ENCODE results near the gene NBEAL1. TPM values are rescaled to one million over a fixed set of nuclear protein-coding genes. Genes with fewer than 3 reads are reported as not detected.
"Not testable (repeated sequence)": the region's sequence is repeated elsewhere in the genome, so short reads cannot be mapped to it uniquely, and the experiment has no call there.

Gene NBEAL1
- polyA plus RNA-seq, 1 experiment: 11.7 TPM

DNA sequence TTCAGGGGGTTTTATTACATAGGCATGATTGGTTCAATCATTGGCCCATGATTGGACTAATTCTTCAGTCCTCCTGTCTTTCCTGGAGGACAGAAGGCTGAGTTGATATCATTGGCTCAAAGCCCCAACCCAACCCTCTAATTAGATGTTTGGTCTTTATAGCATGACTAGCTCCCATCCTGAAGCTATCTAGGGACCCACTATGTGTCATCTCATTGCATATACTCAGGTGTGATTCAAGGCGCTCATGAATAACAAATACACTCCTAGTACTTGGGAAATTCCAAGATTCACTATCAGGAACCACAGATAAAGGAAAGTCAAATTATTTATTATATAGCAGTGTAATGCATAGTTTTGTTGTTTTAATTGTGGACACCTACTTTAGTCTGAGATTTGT lies 24.9 kb upstream of the NBEAL1 start:
- TF ChIP-seq, protein P1, sequence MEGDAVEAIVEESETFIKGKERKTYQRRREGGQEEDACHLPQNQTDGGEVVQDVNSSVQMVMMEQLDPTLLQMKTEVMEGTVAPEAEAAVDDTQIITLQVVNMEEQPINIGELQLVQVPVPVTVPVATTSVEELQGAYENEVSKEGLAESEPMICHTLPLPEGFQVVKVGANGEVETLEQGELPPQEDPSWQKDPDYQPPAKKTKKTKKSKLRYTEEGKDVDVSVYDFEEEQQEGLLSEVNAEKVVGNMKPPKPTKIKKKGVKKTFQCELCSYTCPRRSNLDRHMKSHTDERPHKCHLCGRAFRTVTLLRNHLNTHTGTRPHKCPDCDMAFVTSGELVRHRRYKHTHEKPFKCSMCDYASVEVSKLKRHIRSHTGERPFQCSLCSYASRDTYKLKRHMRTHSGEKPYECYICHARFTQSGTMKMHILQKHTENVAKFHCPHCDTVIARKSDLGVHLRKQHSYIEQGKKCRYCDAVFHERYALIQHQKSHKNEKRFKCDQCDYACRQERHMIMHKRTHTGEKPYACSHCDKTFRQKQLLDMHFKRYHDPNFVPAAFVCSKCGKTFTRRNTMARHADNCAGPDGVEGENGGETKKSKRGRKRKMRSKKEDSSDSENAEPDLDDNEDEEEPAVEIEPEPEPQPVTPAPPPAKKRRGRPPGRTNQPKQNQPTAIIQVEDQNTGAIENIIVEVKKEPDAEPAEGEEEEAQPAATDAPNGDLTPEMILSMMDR (IDR thresholded peaks at IDR 0.05; ENCODE audit: low read depth, low read length): no peak
- POLR2A ChIA-PET: no interaction called here

GRCh38 chr2:202990501-202990900 lies 24.2 kb upstream of the NBEAL1 start:
- H3K9me3 ChIP-seq (ENCODE audit: control insufficient read depth, insufficient read depth, low read length): no peaks in the 10 kb centered on the region
- H3K4me3 ChIP-seq (ENCODE audit: low read depth, low read length): no peak overlapping the region
- ChIA-PET CTCF (no interaction called here), POLR2A (no interaction called here)
- no peak overlapping the region for H3K27ac ChIP-seq (ENCODE audit: low read depth, low read length)
- H3K27me3 ChIP-seq (ENCODE audit: control insufficient read depth, insufficient read depth, low read length): no peaks in the 10 kb centered on the region
- TF ChIP-seq, protein P1 (IDR thresholded peaks at IDR 0.05; ENCODE audit: low read depth, low read length): no peak
- no peak for DNase-seq (ENCODE audit: low read depth, low spot score)

More for the DNA sequence above, 24.9 kb upstream of the NBEAL1 start:
- no peaks in the 10 kb centered on the region for H3K27me3 ChIP-seq (ENCODE audit: control insufficient read depth, insufficient read depth, low read length)
- no peak for DNase-seq (ENCODE audit: low read depth, low spot score)
- no peaks in the 10 kb centered on the region for H3K9me3 ChIP-seq (ENCODE audit: control insufficient read depth, insufficient read depth, low read length)
- CTCF ChIA-PET: no interaction called here
- no peak overlapping the region for H3K27ac ChIP-seq (ENCODE audit: low read depth, low read length)
- no peak overlapping the region for H3K4me3 ChIP-seq (ENCODE audit: low read depth, low read length)

DNA sequence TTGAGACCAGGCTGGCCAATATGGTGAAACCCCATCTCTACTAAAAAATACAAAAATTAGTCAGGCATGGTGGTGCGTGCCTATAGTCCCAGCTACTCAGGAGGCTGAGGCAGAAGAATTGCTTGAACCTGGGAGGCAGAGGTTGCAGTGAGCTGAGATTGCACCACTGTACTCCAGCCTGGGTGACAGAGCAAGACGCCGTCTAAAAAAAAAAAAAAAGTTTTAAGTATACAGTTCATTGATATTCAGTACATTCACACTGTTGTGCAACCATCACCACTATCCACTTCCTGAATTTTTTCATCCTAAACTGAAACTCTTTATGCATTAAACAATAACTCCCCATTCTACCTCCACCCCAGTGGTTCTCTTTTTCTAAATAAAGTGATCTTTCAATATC lies 17.6 kb upstream of the NBEAL1 start:
- POLR2A ChIA-PET: interaction anchor here (1.3 kb wide), 1 partner anchor 17 kb away, joined by 5 read pairs; the partner anchor contains the start of gene NBEAL1
- H3K27ac ChIP-seq (ENCODE audit: low read depth, low read length): peak overlapping the region; percentile 11
- H3K4me3 ChIP-seq (ENCODE audit: low read depth, low read length); H3K27me3 ChIP-seq (ENCODE audit: control insufficient read depth, insufficient read depth, low read length); CTCF ChIA-PET; DNase-seq (ENCODE audit: low read depth, low spot score); H3K9me3 ChIP-seq (ENCODE audit: control insufficient read depth, insufficient read depth, low read length): not testable (repeated sequence)

DNA sequence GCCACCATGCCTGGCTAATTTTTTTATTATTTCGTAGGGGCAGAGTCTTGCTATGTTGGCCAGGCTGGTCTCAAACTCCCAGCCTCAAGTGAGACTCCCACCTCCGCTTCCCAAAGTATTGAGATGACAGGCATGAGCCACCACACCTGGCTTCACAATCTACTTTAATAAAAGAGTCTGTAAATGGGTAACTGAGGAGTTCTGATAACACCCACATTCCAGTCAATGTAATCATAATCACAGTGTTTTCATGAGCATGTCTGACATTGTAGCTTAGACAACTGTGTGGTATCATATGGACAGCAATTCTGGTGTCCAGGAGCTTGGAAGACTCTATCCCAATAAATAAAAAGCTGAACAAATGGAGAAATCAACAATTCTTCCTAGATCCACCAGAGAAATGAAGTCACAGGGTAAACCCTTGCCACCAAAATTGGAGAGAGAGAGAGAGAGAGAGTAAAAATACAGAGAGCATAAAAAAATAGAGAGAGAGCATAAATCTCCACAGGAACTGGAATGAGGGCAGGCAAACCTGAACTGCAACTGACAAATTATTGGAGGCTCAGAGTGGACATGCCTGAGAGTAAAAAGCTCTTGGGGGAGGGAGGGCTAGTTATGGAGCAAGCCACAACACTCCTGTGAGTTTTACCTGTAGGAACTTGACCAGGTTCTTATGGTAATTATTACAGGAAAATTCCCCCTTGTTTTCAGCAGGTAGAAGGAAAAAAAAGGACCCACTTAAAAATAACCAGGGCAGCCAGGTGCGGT lies 12.4 kb upstream of the NBEAL1 start:
- no peaks in the 10 kb centered on the region for H3K9me3 ChIP-seq (ENCODE audit: control insufficient read depth, insufficient read depth, low read length)
- TF ChIP-seq, protein P1 (IDR thresholded peaks at IDR 0.05; ENCODE audit: low read depth, low read length): no peak
- ChIA-PET POLR2A (interaction anchor here (0.6 kb wide), 1 partner anchor 52 kb away, joined by 3 read pairs; no protein-coding TSS in a partner anchor), CTCF (no interaction called here)
- no peak overlapping the region for H3K4me3 ChIP-seq (ENCODE audit: low read depth, low read length)
- no peaks in the 10 kb centered on the region for H3K27me3 ChIP-seq (ENCODE audit: control insufficient read depth, insufficient read depth, low read length)
- no peak for DNase-seq (ENCODE audit: low read depth, low spot score)
- no peak overlapping the region for H3K27ac ChIP-seq (ENCODE audit: low read depth, low read length)

- no peak overlapping the region for H3K4me3 ChIP-seq (ENCODE audit: low read depth, low read length)
- H3K9me3 ChIP-seq (ENCODE audit: control insufficient read depth, insufficient read depth, low read length): no peaks in the 10 kb centered on the region
- DNase-seq (ENCODE audit: low read depth, low spot score): no peak
- ChIA-PET POLR2A (no interaction called here), CTCF (no interaction called here)
- TF ChIP-seq, protein P1 (IDR thresholded peaks at IDR 0.05; ENCODE audit: low read depth, low read length): no peak
- H3K27ac ChIP-seq (ENCODE audit: low read depth, low read length): no peak overlapping the region
- no peaks in the 10 kb centered on the region for H3K27me3 ChIP-seq (ENCODE audit: control insufficient read depth, insufficient read depth, low read length)
These were observed 11.0 kb upstream of the NBEAL1 start for GRCh38 chr2:203003716-203004115.

Measured in AG04450 (cell line).